Karpas-422 (cell line): ENCODE results near the gene KRT2. TPM values are rescaled to one million over a fixed set of nuclear protein-coding genes. Genes with fewer than 3 reads are reported as not detected.

ENCODE experiments used
- DNase-seq: peaks from one replicate; pipeline ENCODE4 v3.0.0-alpha.2; 2015
- H2AFZ ChIP-seq: fragments of 200-600 bp; sonication (generic); 2 replicates; pipeline ENCODE4 v1.6.1; 2014; ENCODE audit warnings: antibody characterized with exemption, low read length, mixed read lengths
- H3K27ac ChIP-seq: fragments of 200-600 bp; sonication (generic); 2 replicates; pipeline ENCODE4 v1.5.1; 2014; ENCODE audit warnings: mild to moderate bottlenecking, low read length, moderate library complexity
- H3K27me3 ChIP-seq: fragments of 200-600 bp; sonication (generic); 2 replicates; pipeline ENCODE4 v1.6.1; 2014; ENCODE audit warnings: low read length, mixed read lengths
- H3K36me3 ChIP-seq: fragments of 200-600 bp; sonication (generic); 2 replicates; pipeline ENCODE4 v1.6.1; 2014; ENCODE audit warnings: low read length, mixed read lengths; ENCODE audit not compliant: insufficient read depth
- H3K4me1 ChIP-seq: fragments of 200-600 bp; sonication (generic); 2 replicates; pipeline ENCODE4 v1.6.1; 2014; ENCODE audit warnings: mild to moderate bottlenecking, low read length, mixed read lengths
- H3K4me2 ChIP-seq: fragments of 200-600 bp; sonication (generic); 2 replicates; pipeline ENCODE4 v1.6.1; 2014; ENCODE audit warnings: low read length, low read depth, mild to moderate bottlenecking; ENCODE audit not compliant: poor library complexity, severe bottlenecking
- H3K4me3 ChIP-seq: fragments of 200-600 bp; sonication (generic); 2 replicates; pipeline ENCODE4 v1.5.1; 2014; ENCODE audit warnings: mild to moderate bottlenecking, antibody characterized with exemption, low read length, mixed read lengths
- H3K79me2 ChIP-seq: fragments of 200-600 bp; sonication (generic); 2 replicates; pipeline ENCODE4 v1.6.1; 2014; ENCODE audit warnings: mild to moderate bottlenecking, low read length, mixed read lengths
- H3K9ac ChIP-seq: fragments of 200-600 bp; sonication (generic); 2 replicates; pipeline ENCODE4 v1.6.0; 2014; ENCODE audit warnings: low read length
- H3K9me2 ChIP-seq: fragments of 200-600 bp; sonication (generic), shearing (Covaris generic); replicated peaks from 2 replicates; pipeline ENCODE4 v1.6.0; 2014; ENCODE audit warnings: mild to moderate bottlenecking, low read length, moderate library complexity; ENCODE audit not compliant: insufficient read depth
- H3K9me3 ChIP-seq: fragments of 300-700, 200-600 bp; sonication (generic); 2 replicates; pipeline ENCODE4 v1.6.1; 2014; ENCODE audit warnings: low read length, mixed read lengths
- H4K20me1 ChIP-seq: fragments of 200-600 bp; sonication (generic); 2 replicates; pipeline ENCODE4 v1.6.1; 2014; ENCODE audit warnings: mild to moderate bottlenecking, antibody characterized with exemption, low read length, low read depth; ENCODE audit not compliant: insufficient read depth
- total RNA-seq: library from RNA; depleted of rRNA; stranded (reverse); fragments of >200 nt; shearing (Covaris generic); gene quantifications from 2 replicates; pipeline ENCODE4 v1.2.3, GENCODE V29; 2014; ENCODE audit warnings: low replicate concordance

KRT2 gene
- total RNA-seq, 1 experiment from 2014 or later: not detected

DNA sequence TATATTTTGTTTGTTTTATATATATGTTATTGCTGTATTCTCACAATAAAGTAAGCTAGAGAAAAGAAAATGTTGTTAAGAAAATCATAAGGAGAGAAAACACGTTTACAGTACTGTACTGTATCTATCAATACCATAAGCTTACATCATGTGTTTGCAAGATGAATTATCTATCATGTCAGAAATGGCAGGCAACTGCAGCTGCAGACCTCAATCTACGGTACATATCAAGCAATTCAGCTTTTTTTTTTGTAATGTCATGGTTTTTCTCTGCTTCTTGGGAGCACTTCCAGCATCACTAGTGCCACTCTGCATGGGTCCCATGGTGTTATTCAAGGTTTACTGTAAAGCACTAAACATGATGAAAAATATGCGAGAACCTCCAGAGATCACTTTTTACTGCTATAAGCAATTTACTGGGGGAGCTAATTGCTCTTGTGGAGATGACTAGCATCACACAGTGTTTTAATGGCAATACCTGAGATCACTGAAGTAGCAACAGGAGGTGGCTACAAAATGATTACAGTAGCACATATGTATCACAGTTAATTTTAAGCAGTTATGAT is 9.0 kb upstream of the KRT2 start:
- no peak overlapping the region for H3K4me2 ChIP-seq
- H3K4me3 ChIP-seq: no peak overlapping the region
- H3K79me2 ChIP-seq: no peaks in the 10 kb centered on the region
- no peaks in the 10 kb centered on the region for H3K36me3 ChIP-seq
- no peak overlapping the region for H3K27ac ChIP-seq
- no peaks in the 10 kb centered on the region for H4K20me1 ChIP-seq
- no peaks in the 10 kb centered on the region for H3K9me3 ChIP-seq
- DNase-seq: no peak
- no peak overlapping the region for H3K9ac ChIP-seq
- no peaks in the 10 kb centered on the region for H3K27me3 ChIP-seq
- no peak overlapping the region for H2AFZ ChIP-seq
- no peaks in the 10 kb centered on the region for H3K4me1 ChIP-seq
- no peaks in the 10 kb centered on the region for H3K9me2 ChIP-seq

DNA sequence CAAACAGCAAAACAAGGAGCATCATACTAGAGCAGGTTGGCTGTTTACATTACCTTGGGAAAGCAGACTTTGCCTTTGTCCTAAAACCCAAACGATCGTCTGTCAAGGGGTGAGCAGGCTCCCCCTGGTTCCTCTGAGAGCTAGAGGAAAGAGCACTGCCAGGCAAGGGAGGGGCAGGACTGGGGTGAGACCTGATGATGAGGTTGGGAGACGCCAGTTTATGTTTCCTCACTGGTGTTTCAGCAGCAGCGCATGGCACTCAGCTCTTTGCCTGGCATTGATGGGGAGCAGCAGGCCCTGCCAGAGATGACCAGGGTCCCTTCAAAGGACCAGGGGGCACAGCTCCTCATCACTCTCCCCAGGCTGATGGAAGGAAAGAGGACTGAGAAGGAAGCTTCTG is 7.9 kb upstream of the KRT2 start:
- Histone ChIP-seq H2AFZ (no peak overlapping the region), H3K4me2 (no peak overlapping the region), H3K4me1 (no peaks in the 10 kb centered on the region), H3K27ac (no peak overlapping the region), H3K9me2 (no peaks in the 10 kb centered on the region), H4K20me1 (no peaks in the 10 kb centered on the region), H3K27me3 (no peaks in the 10 kb centered on the region), H3K36me3 (no peaks in the 10 kb centered on the region), H3K9ac (no peak overlapping the region), H3K9me3 (no peaks in the 10 kb centered on the region), H3K4me3 (no peak overlapping the region), H3K79me2 (no peaks in the 10 kb centered on the region)
- no peak for DNase-seq

DNA sequence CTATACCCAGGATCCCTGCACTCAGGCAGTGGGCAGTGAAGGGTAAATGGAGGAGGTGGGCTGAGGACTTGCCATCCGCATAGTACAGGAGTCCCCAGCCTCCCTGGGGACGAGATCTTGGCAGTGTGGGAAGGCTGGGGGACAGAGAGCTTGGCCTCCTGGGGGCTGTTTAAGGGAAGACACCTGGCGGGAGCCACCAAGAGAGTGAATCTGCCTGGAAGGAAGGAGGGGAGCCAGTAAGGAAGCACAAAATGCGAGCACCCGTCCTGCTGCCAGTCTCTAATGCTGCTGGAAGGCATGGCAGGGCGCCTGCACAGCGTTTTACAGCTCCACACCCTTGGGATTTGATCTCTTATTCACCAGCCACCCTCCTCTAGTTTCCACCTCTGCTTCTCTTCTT is 7.4 kb upstream of the KRT2 start:
- no peaks in the 10 kb centered on the region for H3K9me3 ChIP-seq
- no peak overlapping the region for H2AFZ ChIP-seq
- DNase-seq: no peak

DNA sequence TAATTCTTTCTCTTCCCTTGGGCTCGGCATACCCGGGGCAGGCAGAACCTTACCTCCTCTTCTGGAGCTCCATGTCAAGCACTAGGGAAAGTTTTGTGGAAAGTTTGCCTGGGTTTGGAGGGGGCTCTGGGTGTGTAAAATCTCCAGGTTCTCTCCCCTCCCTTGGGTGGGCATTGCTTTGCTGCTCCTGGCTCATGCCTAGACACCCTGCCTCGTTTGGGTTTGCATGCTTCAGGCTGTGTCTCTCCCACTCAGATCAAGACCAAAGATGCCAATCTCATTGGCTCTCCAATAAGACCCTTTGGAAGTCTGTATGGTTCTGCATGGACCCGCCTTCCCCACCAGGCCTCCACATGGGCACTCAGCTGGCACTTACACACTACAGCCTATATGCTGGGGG is 6.2 kb upstream of the KRT2 start:
- no peaks in the 10 kb centered on the region for H3K27me3 ChIP-seq
- no peak overlapping the region for H2AFZ ChIP-seq
- no peaks in the 10 kb centered on the region for H3K36me3 ChIP-seq
- DNase-seq: no peak
- no peak overlapping the region for H3K27ac ChIP-seq
- H3K9me3 ChIP-seq: no peaks in the 10 kb centered on the region
- no peak overlapping the region for H3K9ac ChIP-seq
- no peak overlapping the region for H3K4me2 ChIP-seq
- H3K4me1 ChIP-seq: no peaks in the 10 kb centered on the region
- no peaks in the 10 kb centered on the region for H3K79me2 ChIP-seq
- H3K9me2 ChIP-seq: no peaks in the 10 kb centered on the region
- no peak overlapping the region for H3K4me3 ChIP-seq
- no peaks in the 10 kb centered on the region for H4K20me1 ChIP-seq

More for the DNA sequence above, 7.4 kb upstream of the KRT2 start:
- Histone ChIP-seq H3K4me2 (no peak overlapping the region), H3K27me3 (no peaks in the 10 kb centered on the region), H3K36me3 (no peaks in the 10 kb centered on the region), H3K4me3 (no peak overlapping the region), H4K20me1 (no peaks in the 10 kb centered on the region), H3K9ac (no peak overlapping the region), H3K9me2 (no peaks in the 10 kb centered on the region), H3K79me2 (no peaks in the 10 kb centered on the region), H3K4me1 (no peaks in the 10 kb centered on the region), H3K27ac (no peak overlapping the region)

DNA sequence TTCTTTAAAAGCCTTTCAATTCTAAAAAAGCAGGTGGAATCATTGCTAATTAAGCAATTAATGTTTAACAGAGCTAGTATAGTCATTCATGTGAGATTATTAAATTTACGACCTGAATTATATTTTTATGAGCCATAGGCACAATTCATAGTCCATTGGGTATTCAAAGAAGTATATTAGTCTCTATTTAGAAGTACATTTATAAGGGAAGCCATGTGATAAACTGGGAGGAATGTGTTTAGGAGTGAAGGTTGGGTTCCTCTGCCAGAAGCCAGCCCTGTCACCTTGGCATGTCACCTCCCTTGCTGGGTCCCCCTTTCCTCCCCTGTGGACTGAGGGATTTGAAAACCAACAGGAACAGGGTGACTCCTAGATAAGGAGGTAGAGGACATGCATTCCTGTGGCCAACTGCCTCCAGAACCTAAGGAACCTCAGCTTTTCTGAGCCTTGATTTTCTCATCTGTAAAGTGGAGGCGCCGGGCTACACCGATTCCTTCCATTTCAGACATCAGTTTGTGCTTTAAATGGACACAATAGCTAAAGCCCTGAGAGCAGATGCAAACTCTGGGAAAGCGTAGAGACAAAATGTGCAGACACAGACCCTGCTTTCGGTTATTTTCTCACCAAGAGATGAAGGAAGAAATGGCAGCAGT is 5.4 kb upstream of the KRT2 start:
- H3K27me3 ChIP-seq: no peaks in the 10 kb centered on the region
- no peaks in the 10 kb centered on the region for H3K9me3 ChIP-seq
- no peak overlapping the region for H3K4me2 ChIP-seq
- H3K36me3 ChIP-seq: no peaks in the 10 kb centered on the region
- H3K9ac ChIP-seq: no peak overlapping the region
- no peak overlapping the region for H2AFZ ChIP-seq
- no peaks in the 10 kb centered on the region for H3K79me2 ChIP-seq
- no peaks in the 10 kb centered on the region for H4K20me1 ChIP-seq
- no peaks in the 10 kb centered on the region for H3K4me1 ChIP-seq
- no peaks in the 10 kb centered on the region for H3K9me2 ChIP-seq
- no peak for DNase-seq
- no peak overlapping the region for H3K4me3 ChIP-seq
- no peak overlapping the region for H3K27ac ChIP-seq

DNA sequence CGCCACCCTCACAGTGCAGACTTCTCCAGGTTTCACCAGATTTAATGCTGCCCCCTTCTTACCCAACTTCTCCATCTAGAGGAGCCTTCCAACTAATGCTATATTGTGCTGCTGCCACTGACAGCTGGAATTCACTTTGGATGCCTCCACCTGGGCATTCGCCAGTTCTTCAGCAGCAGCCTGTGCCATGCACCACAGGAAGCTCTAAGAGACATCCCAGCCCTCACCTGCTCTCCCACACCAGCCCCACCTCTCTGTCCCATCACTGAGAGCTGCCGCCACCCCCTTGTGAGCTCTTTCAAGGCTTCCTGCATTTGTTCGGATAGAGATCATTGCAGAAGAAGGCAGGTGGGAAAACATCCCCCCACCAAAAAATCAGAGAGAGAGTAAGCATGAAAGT is 4.6 kb upstream of the KRT2 start:
- H3K4me1 ChIP-seq: no peaks in the 10 kb centered on the region
- DNase-seq: no peak
- H3K27me3 ChIP-seq: no peaks in the 10 kb centered on the region
- H3K4me3 ChIP-seq: no peak overlapping the region
- no peak overlapping the region for H2AFZ ChIP-seq
- H4K20me1 ChIP-seq: no peaks in the 10 kb centered on the region
- H3K4me2 ChIP-seq: no peak overlapping the region
- no peaks in the 10 kb centered on the region for H3K9me3 ChIP-seq
- H3K79me2 ChIP-seq: no peaks in the 10 kb centered on the region
- H3K27ac ChIP-seq: no peak overlapping the region
- no peaks in the 10 kb centered on the region for H3K9me2 ChIP-seq
- H3K9ac ChIP-seq: no peak overlapping the region
- H3K36me3 ChIP-seq: no peaks in the 10 kb centered on the region

DNA sequence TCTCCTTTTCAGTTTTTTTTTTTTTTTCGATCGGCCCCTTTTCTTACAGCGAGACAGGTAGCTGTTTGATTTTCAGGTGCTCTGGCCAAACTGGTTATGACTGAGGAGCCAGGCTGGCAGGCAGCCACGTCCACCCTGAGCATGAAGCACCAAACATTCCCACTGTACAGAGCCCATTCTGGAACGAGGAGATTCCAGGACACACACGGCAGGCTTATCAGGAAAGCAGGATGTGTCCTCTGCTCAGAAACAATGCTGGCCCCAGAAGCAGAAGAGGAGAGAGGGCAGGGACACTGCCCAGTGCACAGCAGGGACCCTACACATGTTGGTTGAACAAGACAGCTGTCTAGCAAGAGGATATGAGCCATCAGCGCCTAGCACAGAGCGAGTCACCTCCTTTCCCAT is 3.7 kb upstream of the KRT2 start:
- Histone ChIP-seq H3K9ac (no peak overlapping the region), H3K79me2 (no peaks in the 10 kb centered on the region), H3K4me1 (no peaks in the 10 kb centered on the region), H2AFZ (no peak overlapping the region), H4K20me1 (no peaks in the 10 kb centered on the region), H3K9me2 (no peaks in the 10 kb centered on the region), H3K27me3 (no peaks in the 10 kb centered on the region), H3K4me3 (no peak overlapping the region), H3K27ac (no peak overlapping the region), H3K4me2 (no peak overlapping the region), H3K36me3 (no peaks in the 10 kb centered on the region), H3K9me3 (no peaks in the 10 kb centered on the region)
- no peak for DNase-seq

DNA sequence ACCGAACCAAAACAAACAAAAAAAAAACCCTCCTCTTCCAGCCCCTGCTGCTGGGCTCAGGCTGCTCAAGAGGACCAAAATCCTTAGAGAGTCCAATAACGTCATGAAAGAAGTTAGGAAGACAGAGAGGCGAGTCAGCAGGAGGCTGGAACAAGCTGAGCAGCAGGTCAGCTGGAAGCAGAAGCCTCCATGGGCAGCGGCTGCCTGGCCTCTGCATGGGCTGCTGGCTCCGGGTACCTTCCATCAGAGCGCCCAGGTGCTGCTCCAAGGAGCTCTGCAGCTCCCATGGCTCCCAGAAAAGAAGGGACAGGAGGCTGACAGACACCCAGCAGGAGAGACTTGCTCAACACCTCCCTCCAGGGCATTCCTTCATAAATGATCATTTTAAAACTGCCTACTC is 3.2 kb upstream of the KRT2 start:
- DNase-seq: no peak
- Histone ChIP-seq H3K4me2 (no peak overlapping the region), H3K27me3 (no peaks in the 10 kb centered on the region), H2AFZ (no peak overlapping the region), H3K79me2 (no peaks in the 10 kb centered on the region), H3K36me3 (no peaks in the 10 kb centered on the region), H3K4me3 (no peak overlapping the region), H4K20me1 (no peaks in the 10 kb centered on the region), H3K9me3 (no peaks in the 10 kb centered on the region), H3K9ac (no peak overlapping the region), H3K27ac (no peak overlapping the region), H3K9me2 (no peaks in the 10 kb centered on the region), H3K4me1 (no peaks in the 10 kb centered on the region)
